ENCODE data around the gene PLA2G6.

PLA2G6 gene

DNA sequence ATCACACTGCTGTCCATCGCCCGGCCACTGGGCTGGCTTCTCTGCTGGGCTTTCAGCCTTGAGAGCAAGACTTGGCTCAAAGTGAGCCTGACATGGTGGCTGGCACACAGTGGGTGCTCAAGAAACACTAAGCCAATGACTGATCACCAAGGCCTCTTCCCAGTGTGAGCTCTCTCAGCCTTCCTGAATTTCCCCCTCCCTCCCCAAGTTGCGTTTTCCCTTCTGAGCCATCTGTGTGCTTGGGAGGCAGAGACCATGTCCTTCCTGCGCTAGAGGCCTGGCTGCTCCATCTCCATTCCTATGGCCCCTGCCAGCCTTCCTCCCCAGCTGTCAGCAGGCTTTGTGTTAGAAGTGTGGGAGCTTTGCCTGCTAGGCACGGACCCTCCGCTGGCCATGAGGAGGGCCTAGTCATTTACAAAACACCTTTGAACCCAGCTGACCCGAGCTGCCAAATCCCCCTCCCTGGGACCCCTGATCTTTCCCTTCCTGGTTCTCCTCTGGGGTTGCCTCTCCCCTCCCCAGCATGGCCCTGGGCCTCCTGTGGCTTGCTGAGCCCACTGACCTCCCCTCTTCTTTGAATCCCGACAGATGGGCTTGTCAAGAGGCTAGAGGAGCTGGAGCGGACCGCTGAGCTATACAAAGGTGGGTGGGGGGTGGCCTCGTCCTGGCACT, 111.2 kb downstream of the PLA2G6 start:
- Histone ChIP-seq H3K79me1 (ENCODE audit: low read depth, low read length) (peaks cover 1% of the 10 kb centered on the region), H4K8ac (ENCODE audit: low read depth, low read length) (no peak overlapping the region), H2BK5ac (ENCODE audit: low read length) (peak overlapping the region; percentile 32), H3K4me2 (ENCODE audit: insufficient read depth, low read length, poor library complexity, severe bottlenecking) (no peak overlapping the region), H3K27me3 (ENCODE audit: control insufficient read depth in 3 of 3, insufficient read depth in 3 of 3, low read depth in 1 of 3, low read length in 3 of 3) (no peaks in the 10 kb centered on the region), H3K4me1 (ENCODE audit: control insufficient read depth in 2 of 2, insufficient read depth in 1 of 2, low read depth in 1 of 2, low read length in 2 of 2) (peaks cover 8 to 16% of the 10 kb centered on the region in 2 donors), H3K4me3 (ENCODE audit: low read length in 2 of 2) (no peak overlapping the region), H3K4ac (ENCODE audit: low read length) (no peak overlapping the region), H2AFZ (ENCODE audit: low read length) (no peak overlapping the region), H3K27ac (replicated peaks; ENCODE audit: low read length) (peak overlapping the region; percentile 17), H3K23ac (ENCODE audit: low read depth, low read length, poor library complexity) (no peak overlapping the region), H3K9ac (ENCODE audit: low read depth, low read length, poor library complexity) (peak overlapping the region; percentile 9), H3K18ac (ENCODE audit: low read length) (peak overlapping the region; percentile 77), H3K9me3 (replicated peaks in 1 of 2; ENCODE audit: control insufficient read depth in 2 of 2, insufficient read depth in 1 of 2, low read depth in 1 of 2, low read length in 2 of 2) (no peaks in the 10 kb centered on the region), H2BK120ac (ENCODE audit: low read depth, low read length) (no peak overlapping the region), H2BK15ac (ENCODE audit: low read length) (no peak overlapping the region), H3K14ac (ENCODE audit: low read length) (peak overlapping the region; percentile 84), H2AK5ac (ENCODE audit: low read depth, low read length) (peak overlapping the region; percentile 37), H4K91ac (ENCODE audit: low read depth, low read length, poor library complexity) (no peak overlapping the region), H3K36me3 (replicated peaks in 1 of 2; ENCODE audit: control insufficient read depth in 2 of 2, insufficient read depth in 2 of 2, low read length in 2 of 2) (peaks cover 22 to 52% of the 10 kb centered on the region in 2 donors), H2BK12ac (ENCODE audit: low read length) (no peak overlapping the region)
- WGBS, 2 donors (ENCODE audit: extremely low coverage in 2 of 2, insufficient read length in 2 of 2, insufficient replicate concordance in 1 of 2), result no CpG with 5 or more reads among the region's 11 CpGs
- DNase-seq (ENCODE audit: low spot score), result no peak

DNA sequence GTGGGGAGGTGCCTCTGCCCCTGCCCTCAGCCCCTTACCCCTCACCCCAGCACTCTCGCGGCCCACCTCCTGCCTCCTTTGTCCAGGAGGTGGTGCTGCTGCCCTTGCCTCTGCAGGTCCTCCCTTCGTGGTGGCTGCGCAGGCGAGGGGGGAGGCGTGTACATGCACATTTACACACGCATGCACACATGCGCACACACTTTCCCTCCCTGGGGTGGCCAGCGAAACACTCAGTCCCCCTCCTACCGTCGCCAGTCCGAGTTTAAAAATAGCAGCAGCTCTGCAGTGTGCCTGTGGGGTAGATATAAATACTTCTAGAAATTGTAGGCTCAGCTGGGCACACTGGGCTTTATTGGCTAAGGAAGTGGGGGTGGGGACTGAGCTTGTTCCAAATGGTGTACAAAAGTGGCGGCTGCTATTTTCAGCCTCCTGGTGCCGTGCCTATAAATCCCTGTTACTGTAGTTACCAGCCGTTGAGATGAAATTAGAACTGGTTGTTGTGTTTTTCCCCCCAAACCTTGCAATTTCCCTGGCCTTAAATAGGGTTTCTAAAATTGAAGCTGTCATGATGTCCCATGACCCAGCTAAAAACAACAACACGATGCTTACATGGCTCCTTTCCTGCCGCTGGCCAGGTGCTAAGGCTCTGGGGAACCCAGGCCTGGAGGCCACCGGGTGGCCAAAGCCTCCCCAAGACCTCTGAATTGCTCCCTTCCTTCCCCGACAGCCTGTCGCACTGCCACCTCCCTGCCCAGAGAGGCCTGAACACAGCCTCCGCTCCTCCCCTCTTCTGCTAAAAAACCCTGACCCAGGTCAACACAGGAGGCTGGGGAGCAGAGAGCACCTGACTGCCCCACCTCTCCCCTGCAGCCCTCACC, 112.0 kb downstream of the PLA2G6 start:
- peak overlapping the region; percentile 17 for H3K27ac ChIP-seq (replicated peaks; ENCODE audit: low read length)
- H3K79me1 ChIP-seq (ENCODE audit: low read depth, low read length), result peaks cover 1% of the 10 kb centered on the region
- no CpG with 5 or more reads among the region's 21 CpGs for WGBS, 2 donors (ENCODE audit: extremely low coverage in 2 of 2, insufficient read length in 2 of 2, insufficient replicate concordance in 1 of 2)

DNA sequence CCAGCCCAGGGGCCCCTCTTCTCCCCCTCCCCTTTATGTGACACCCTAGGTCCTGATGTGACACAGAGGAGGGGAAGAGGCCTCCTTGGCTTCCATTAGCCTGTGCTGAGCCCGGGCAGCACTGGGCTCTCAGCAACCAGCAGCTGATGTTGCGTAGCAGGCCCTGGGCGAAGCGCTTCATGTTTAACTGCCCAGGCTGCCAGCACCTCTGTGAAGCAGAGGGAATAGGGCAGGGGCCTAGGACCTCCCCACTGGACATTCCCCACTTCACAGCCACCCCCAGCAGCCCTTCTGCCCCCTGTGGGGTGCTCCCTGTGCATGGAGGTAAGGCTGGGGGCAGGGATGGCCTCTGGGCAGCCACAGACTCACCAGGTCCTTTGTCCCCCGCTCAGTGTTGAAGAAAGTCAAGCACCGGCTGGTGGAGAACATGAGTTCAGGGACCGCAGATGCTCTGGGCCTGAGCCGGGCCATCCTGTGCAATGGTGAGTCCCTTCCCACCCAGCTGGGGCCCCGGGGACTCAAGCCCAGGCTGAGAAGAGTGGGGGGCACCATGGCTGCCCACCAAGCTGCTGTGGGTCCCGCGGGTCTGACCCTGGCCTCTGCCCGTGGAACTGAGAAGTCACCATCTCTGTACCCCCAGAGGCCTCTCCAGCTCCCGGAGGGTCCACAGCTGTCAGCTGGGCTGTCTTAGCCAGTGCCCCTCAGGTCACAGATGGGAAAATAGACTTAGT, 112.8 kb downstream of the PLA2G6 start:
- peaks cover 25 to 57% of the 10 kb centered on the region in 2 donors for H3K36me3 ChIP-seq (replicated peaks in 1 of 2; ENCODE audit: control insufficient read depth in 2 of 2, insufficient read depth in 2 of 2, low read length in 2 of 2)
- H3K9ac ChIP-seq (ENCODE audit: low read depth, low read length, poor library complexity), result no peak overlapping the region
- H2BK120ac ChIP-seq (ENCODE audit: low read depth, low read length), result no peak overlapping the region
- H3K23ac ChIP-seq (ENCODE audit: low read depth, low read length, poor library complexity), result peak overlapping the region; percentile 68
- no peak overlapping the region for H3K4me2 ChIP-seq (ENCODE audit: insufficient read depth, low read length, poor library complexity, severe bottlenecking)
- H3K4me1 ChIP-seq (ENCODE audit: control insufficient read depth in 2 of 2, insufficient read depth in 1 of 2, low read depth in 1 of 2, low read length in 2 of 2), result peaks cover 6 to 9% of the 10 kb centered on the region in 2 donors
- peak overlapping the region; percentile 92 for H2AK5ac ChIP-seq (ENCODE audit: low read depth, low read length)
- H3K79me1 ChIP-seq (ENCODE audit: low read depth, low read length), result peaks cover 1% of the 10 kb centered on the region
- peak overlapping the region; percentile 58 for H2BK12ac ChIP-seq (ENCODE audit: low read length)
- WGBS, 2 donors (ENCODE audit: extremely low coverage in 2 of 2, insufficient read length in 2 of 2, insufficient replicate concordance in 1 of 2), result no CpG with 5 or more reads among the region's 13 CpGs
- H3K4me3 ChIP-seq (ENCODE audit: low read length in 2 of 2), result no peak overlapping the region
- peak overlapping the region; percentile 24 for H2BK15ac ChIP-seq (ENCODE audit: low read length)
- H3K4ac ChIP-seq (ENCODE audit: low read length), result no peak overlapping the region
- H3K27ac ChIP-seq (replicated peaks; ENCODE audit: low read length), result no peak overlapping the region
- H3K18ac ChIP-seq (ENCODE audit: low read length), result no peak overlapping the region
- no peak overlapping the region for H3K14ac ChIP-seq (ENCODE audit: low read length)
- H3K9me3 ChIP-seq (replicated peaks in 1 of 2; ENCODE audit: control insufficient read depth in 2 of 2, insufficient read depth in 1 of 2, low read depth in 1 of 2, low read length in 2 of 2), result no peaks in the 10 kb centered on the region
- H3K27me3 ChIP-seq (ENCODE audit: control insufficient read depth in 3 of 3, insufficient read depth in 3 of 3, low read depth in 1 of 3, low read length in 3 of 3), result no peaks in the 10 kb centered on the region
- no peak for DNase-seq (ENCODE audit: low spot score)
- H4K91ac ChIP-seq (ENCODE audit: low read depth, low read length, poor library complexity), result no peak overlapping the region
- peak overlapping the region; percentile 59 for H4K8ac ChIP-seq (ENCODE audit: low read depth, low read length)
- H2BK5ac ChIP-seq (ENCODE audit: low read length), result peak overlapping the region; percentile 53
- no peak overlapping the region for H2AFZ ChIP-seq (ENCODE audit: low read length)

More for the DNA sequence above, 112.0 kb downstream of the PLA2G6 start:
- no peak for DNase-seq (ENCODE audit: low spot score)
- H3K36me3 ChIP-seq (replicated peaks in 1 of 2; ENCODE audit: control insufficient read depth in 2 of 2, insufficient read depth in 2 of 2, low read length in 2 of 2), result peaks cover 26 to 60% of the 10 kb centered on the region in 2 donors
- peak overlapping the region; percentile 92 for H2AK5ac ChIP-seq (ENCODE audit: low read depth, low read length)
- H2BK120ac ChIP-seq (ENCODE audit: low read depth, low read length), result no peak overlapping the region
- no peak overlapping the region for H2AFZ ChIP-seq (ENCODE audit: low read length)
- H3K27me3 ChIP-seq (ENCODE audit: control insufficient read depth in 3 of 3, insufficient read depth in 3 of 3, low read depth in 1 of 3, low read length in 3 of 3), result no peaks in the 10 kb centered on the region
- H3K23ac ChIP-seq (ENCODE audit: low read depth, low read length, poor library complexity), result peak overlapping the region; percentile 68
- peak overlapping the region; percentile 59 for H4K8ac ChIP-seq (ENCODE audit: low read depth, low read length)
- H2BK15ac ChIP-seq (ENCODE audit: low read length), result peak overlapping the region; percentile 24
- no peak overlapping the region for H4K91ac ChIP-seq (ENCODE audit: low read depth, low read length, poor library complexity)
- no peak overlapping the region for H3K4me3 ChIP-seq (ENCODE audit: low read length in 2 of 2)
- H3K18ac ChIP-seq (ENCODE audit: low read length), result peak overlapping the region; percentile 77
- no peaks in the 10 kb centered on the region for H3K9me3 ChIP-seq (replicated peaks in 1 of 2; ENCODE audit: control insufficient read depth in 2 of 2, insufficient read depth in 1 of 2, low read depth in 1 of 2, low read length in 2 of 2)
- peak overlapping the region; percentile 9 for H3K9ac ChIP-seq (ENCODE audit: low read depth, low read length, poor library complexity)
- H2BK5ac ChIP-seq (ENCODE audit: low read length), result peak overlapping the region; percentile 32
- no peak overlapping the region for H2BK12ac ChIP-seq (ENCODE audit: low read length)
- no peak overlapping the region for H3K14ac ChIP-seq (ENCODE audit: low read length)
- H3K4me2 ChIP-seq (ENCODE audit: insufficient read depth, low read length, poor library complexity, severe bottlenecking), result no peak overlapping the region
- H3K4me1 ChIP-seq (ENCODE audit: control insufficient read depth in 2 of 2, insufficient read depth in 1 of 2, low read depth in 1 of 2, low read length in 2 of 2), result peaks cover 6 to 9% of the 10 kb centered on the region in 2 donors
- H3K4ac ChIP-seq (ENCODE audit: low read length), result no peak overlapping the region

Data from neuronal stem cell (in vitro differentiated cells).